ENCODE measurements around the gene NAPA.

DNA sequence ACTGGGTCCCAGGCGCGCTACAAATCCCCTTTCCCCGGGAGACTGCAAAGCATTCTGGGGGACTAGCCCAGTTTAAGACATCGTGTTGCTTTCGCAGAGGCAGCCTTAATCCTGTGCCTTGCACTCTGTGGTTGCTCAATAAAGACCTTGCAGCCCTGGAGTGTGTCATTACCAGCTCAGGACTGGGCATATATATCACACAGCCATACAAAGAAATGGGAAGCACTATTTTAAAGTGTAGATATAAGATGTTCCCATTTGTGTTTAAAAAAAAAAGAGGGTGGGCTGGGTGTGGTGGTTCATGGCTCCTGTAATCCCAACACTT is 11.1 kb downstream of the NAPA start:
- no peak for TF ChIP-seq CTCF (conservative IDR thresholded peaks at IDR 0.05; ENCODE audit: low read length)
- TF ChIP-seq EZH2phosphoT487 (IDR thresholded peaks at IDR 0.05; ENCODE audit: borderline replicate concordance): no peak

Measured in Loucy (cell line).